Heart left ventricle (tissue), 16 donors: ENCODE results near the gene SASH3. TPM values are rescaled to one million over a fixed set of nuclear protein-coding genes. Genes with fewer than 3 reads are reported as not detected.

Source experiments
- ATAC-seq, 4 donors: fragments of 200-7000 bp; cut with Tn5 transposase; one replicate each; pipeline ENCODE4 v1.9.1; 2020 to 2022; ENCODE audit warnings: moderate library complexity in 4 of 4, mild to moderate bottlenecking in 3 of 4, moderate number of reproducible peaks in 1 of 4
- DNase-seq, 5 donors: peaks; one replicate each; pipeline ENCODE4 v3.0.0-alpha.2; 2020
- H3K27ac ChIP-seq, 12 donors: fragments of 200-600 bp; sonication (generic) in 4 of 12; one replicate each; pipeline versions ENCODE4 v1.5.0 to v1.8.0; 2016 to 2022; ENCODE audit warnings: mild to moderate bottlenecking in 2 of 12
- H3K27me3 ChIP-seq, 9 donors: fragments of 200-600 bp; sonication (generic) in 2 of 9; one replicate each; pipeline versions ENCODE4 v1.5.1 to v1.8.0; 2016 to 2022; ENCODE audit warnings: mild to moderate bottlenecking in 3 of 9
- H3K36me3 ChIP-seq, 9 donors: fragments of 200-600 bp; sonication (generic) in 2 of 9; one replicate each; pipeline versions ENCODE4 v1.5.0 to v1.8.0; 2018 to 2022; ENCODE audit warnings: mild to moderate bottlenecking in 2 of 9
- H3K4me1 ChIP-seq, 12 donors: fragments of 200-600 bp; sonication (generic) in 4 of 12; one replicate each; pipeline versions ENCODE4 v1.5.0 to v1.8.0; 2016 to 2022; ENCODE audit warnings: mild to moderate bottlenecking in 3 of 12
- H3K4me3 ChIP-seq, 12 donors: fragments of 200-600 bp; sonication (generic) in 4 of 12; one replicate each; pipeline versions ENCODE4 v1.5.0 to v1.8.0; 2017 to 2022; ENCODE audit warnings: mild to moderate bottlenecking in 9 of 12, moderate library complexity in 4 of 12
- H3K9me3 ChIP-seq, 12 donors: fragments of 200-600 bp; sonication (generic) in 4 of 12; one replicate each; pipeline versions ENCODE4 v1.5.0 to v1.8.0; 2016 to 2022; ENCODE audit warnings: mild to moderate bottlenecking in 1 of 12
- CTCF ChIP-seq, 12 donors: fragments of 200-600 bp; sonication (generic) in 4 of 12; IDR thresholded peaks; one replicate each; pipeline versions ENCODE4 v1.5.0 to v1.8.0; 2018 to 2022; ENCODE audit warnings: antibody characterized with exemption in 12 of 12, mild to moderate bottlenecking in 5 of 12
- POLR2A ChIP-seq, 2 donors: fragments of 450-650 bp; IDR thresholded peaks; one replicate each; pipeline ENCODE4 v1.6.1; 2017; ENCODE audit warnings: antibody characterized with exemption in 2 of 2, mild to moderate bottlenecking in 2 of 2, moderate library complexity in 2 of 2
- WGBS, 4 donors: extraction: QIAGEN DNeasy Blood & Tissue Kit in 2 of 4; methylation state at CpG; one replicate each; pipeline versions ENCODE4 v1.1.5 to v1.1.7; 2013 to 2018; 5-methylcytosine and 5-hydroxymethylcytosine counted together
- intact Hi-C, 10 donors: fragments of 100-400 bp; cut with DNase I; formaldehyde crosslinking; loops; one replicate each; pipeline versions ENCODE4 v1.11.1 to v1.14.2; 2022
- polyA plus RNA-seq, 2 donors: library from polyadenylated mRNA; stranded (reverse); fragments of 200-250 nt; gene quantifications; one replicate each; pipeline ENCODE4 v1.2.3, GENCODE V29; 2013
- total RNA-seq, 9 donors: library from RNA; depleted of rRNA in 2 of 9; stranded (reverse); fragments of >200 nt in 2 of 9; fragmentation: NEBNext Ultra II Directional in 3 of 9; extraction: Animal tissue kit (Norgen Biotek cat#: 25700) in 3 of 9; gene quantifications; one replicate each; pipeline versions ENCODE4 v1.1.0 to v1.2.4, GENCODE V29; 2016 to 2023
- donor health status: ischemic (EF 13 %, LVEDD 7.1; RV severe dilation, severe dysfunction).
- donor health status: healthy with polysubstance abuse.
- donor health status: DM: no; HTN: yes; CAD: no.
- donor health status: DM: no; HTN: no; CAD: no.
- donor health status: ischemic (EF 25% LVEDD 6.9; RV normal size, moderate dysfunction).
- donor health status: ischemic (EF 25% LVEDD 5.7; RV mildly dilated, moderate dysfunction).
- donor health status: healthy.
- donor health status: DM: yes; HTN: yes; CAD: no.
- donor health status: ischemic (EF 35%, LVEDD 5.7; RV mildly dilated, moderate dysfunction).
- donor health status: nonischemic (EF 11% LVEDD 7.7; RV severe dilation, severe dysfunction).
- donor health status: DM: yes; HTN: yes; CAD: no.
- donor health status: PGD.
- donor health status: ischemic (EF 29% LVEDD 5.4; RV normal size, mild dysfunction).
- donor health status: nonischemic (EF 23%, LVEDD 6.1; RV moderate dilation, normal function).

SASH3 gene
- total and polyA plus RNA-seq, 11 donors, result 0.61 to 27.8 (median 1.6) TPM

GRCh38 chrX:129800186-129800585 is 20.4 kb downstream of the SASH3 start:
- TF ChIP-seq POLR2A (IDR thresholded peaks at IDR 0.05) (no peak), CTCF (IDR thresholded peaks at IDR 0.05) (no peak)
- Histone ChIP-seq H3K27me3 (peaks cover 0 to 6% (median 0%) of the 10 kb centered on the region in 9 donors), H3K4me3 (no peak overlapping the region), H3K27ac (no peak overlapping the region), H3K36me3 (peaks cover 0 to 9% (median 3%) of the 10 kb centered on the region in 9 donors), H3K9me3 (no peaks in the 10 kb centered on the region), H3K4me1 (no peaks in the 10 kb centered on the region)
- no peak for ATAC-seq
- 48 to 90% (median 75%) methylated on average over 4 of the region's 4 CpGs for WGBS, 4 donors
- DNase-seq, result no peak
- intact Hi-C loops, result no loop called here

- intact Hi-C loops, result no loop called here
- 24 to 53% (median 45%) methylated on average over 1 of the region's 1 CpG for WGBS, 4 donors
Observed at GRCh38 chrX:129802863-129803262, 23.1 kb downstream of the SASH3 start.

GRCh38 chrX:129804806-129805205 is 25.1 kb downstream of the SASH3 start:
- no peak overlapping the region for H3K4me3 ChIP-seq

More at GRCh38 chrX:129802863-129803262, 23.1 kb downstream of the SASH3 start:
- Histone ChIP-seq H3K27ac (no peak overlapping the region), H3K36me3 (peaks cover 0 to 24% (median 12%) of the 10 kb centered on the region in 9 donors), H3K4me1 (peaks cover 0 to under 1% (median 0%) of the 10 kb centered on the region in 12 donors), H3K4me3 (no peak overlapping the region), H3K27me3 (peaks cover 0 to 6% (median 0%) of the 10 kb centered on the region in 9 donors), H3K9me3 (no peaks in the 10 kb centered on the region)
- TF ChIP-seq POLR2A (IDR thresholded peaks at IDR 0.05) (no peak), CTCF (IDR thresholded peaks at IDR 0.05) (no peak)
- ATAC-seq, result no peak
- DNase-seq, result no peak

More at GRCh38 chrX:129804806-129805205, 25.1 kb downstream of the SASH3 start:
- H3K9me3 ChIP-seq, result no peaks in the 10 kb centered on the region
- H3K27me3 ChIP-seq, result peaks cover 0 to 6% (median 0%) of the 10 kb centered on the region in 9 donors
- DNase-seq, result no peak
- TF ChIP-seq POLR2A (IDR thresholded peaks at IDR 0.05) (no peak), CTCF (IDR thresholded peaks at IDR 0.05) (no peak)
- H3K27ac ChIP-seq, result no peak overlapping the region
- ATAC-seq, result no peak
- peaks cover 0 to 13% (median 0%) of the 10 kb centered on the region in 12 donors for H3K4me1 ChIP-seq
- peaks cover 0 to 29% (median 12%) of the 10 kb centered on the region in 9 donors for H3K36me3 ChIP-seq
- WGBS, 4 donors, result 84 to 98% (median 88%) methylated on average over 4 of the region's 4 CpGs
- intact Hi-C loops, result no loop called here
